ENCODE measurements around the gene CACUL1. TPM values are rescaled to one million over a fixed set of nuclear protein-coding genes. Genes with fewer than 3 reads are reported as not detected.

Gene CACUL1
- total and polyA plus RNA-seq, 12 donors = 4.9 to 32.6 (median 24.4) TPM

GRCh38 chr10:118752409-118752808 is 2.4 kb downstream of the CACUL1 start:
- intact Hi-C loops (cut with DNase I) = loop anchor here in 1 of 10 donors (5.0 kb wide), 1 partner anchor 280 kb away; no protein-coding TSS in a partner anchor
- Histone ChIP-seq H3K27ac (no peak overlapping the region), H3K4me3 (no peak overlapping the region), H3K27me3 (no peaks in the 10 kb centered on the region), H3K4me1 (peaks cover 0 to 70% (median 34%) of the 10 kb centered on the region in 9 donors), H3K36me3 (no peaks in the 10 kb centered on the region), H3K9me3 (no peaks in the 10 kb centered on the region)
- no peak for ATAC-seq
- 78 to 79% methylated on average over 3 of the region's 3 CpGs for WGBS, 2 donors
- no peak for TF ChIP-seq CTCF (IDR thresholded peaks at IDR 0.05)
- DNase-seq = no peak

- intact Hi-C loops (cut with DNase I) = loop anchor here in 1 of 10 donors (5.0 kb wide), 1 partner anchor 281 kb away; no protein-coding TSS in a partner anchor
- no peak for ATAC-seq
- DNase-seq = no peak
- Histone ChIP-seq H3K4me3 (no peak overlapping the region), H3K27me3 (no peaks in the 10 kb centered on the region), H3K4me1 (peaks cover 0 to 70% (median 38%) of the 10 kb centered on the region in 9 donors), H3K27ac (no peak overlapping the region), H3K36me3 (no peaks in the 10 kb centered on the region), H3K9me3 (no peaks in the 10 kb centered on the region)
- WGBS, 2 donors = 95 to 98% methylated on average over 1 of the region's 1 CpG
- TF ChIP-seq CTCF (IDR thresholded peaks at IDR 0.05) = no peak
Measured at GRCh38 chr10:118751265-118751664, 3.5 kb downstream of the CACUL1 start.

- intact Hi-C loops (cut with DNase I) = no loop called here
- no peaks in the 10 kb centered on the region for H3K9me3 ChIP-seq
- H3K36me3 ChIP-seq = no peaks in the 10 kb centered on the region
- peaks cover 0 to 62% (median 28%) of the 10 kb centered on the region in 9 donors for H3K4me1 ChIP-seq
- TF ChIP-seq CTCF (IDR thresholded peaks at IDR 0.05) = no peak
- ATAC-seq (no peak), DNase-seq (no peak)
- no peak overlapping the region for H3K4me3 ChIP-seq
- H3K27me3 ChIP-seq = no peaks in the 10 kb centered on the region
- H3K27ac ChIP-seq = no peak overlapping the region
- 64 to 74% methylated on average over 6 of the region's 6 CpGs for WGBS, 2 donors
Measured at GRCh38 chr10:118748041-118748440, 6.7 kb downstream of the CACUL1 start.

GRCh38 chr10:118746246-118746645 is 8.5 kb downstream of the CACUL1 start:
- no peak for DNase-seq
- no peak for TF ChIP-seq CTCF (IDR thresholded peaks at IDR 0.05)
- no peak overlapping the region for H3K4me3 ChIP-seq
- H3K36me3 ChIP-seq = no peaks in the 10 kb centered on the region
- intact Hi-C loops (cut with DNase I) = no loop called here
- H3K27ac ChIP-seq = no peak overlapping the region
- H3K4me1 ChIP-seq = peaks cover 0 to 62% (median 35%) of the 10 kb centered on the region in 9 donors
- no peaks in the 10 kb centered on the region for H3K9me3 ChIP-seq
- WGBS, 2 donors = 80 to 85% methylated on average over 4 of the region's 4 CpGs
- H3K27me3 ChIP-seq = no peaks in the 10 kb centered on the region
- ATAC-seq = no peak
